ENCODE measurements around the gene ZBTB20. TPM values are rescaled to one million over a fixed set of nuclear protein-coding genes. Genes with fewer than 3 reads are reported as not detected.
A peak's percentile ranks its signal among the peaks of the same experiment; 100 is the strongest.

The ZBTB20 gene
- total and polyA plus RNA-seq, 4 donors, result 0.88 to 83.2 (median 20.4) TPM

GRCh38 chr3:114411811-114412803 is 735.0 kb downstream of the ZBTB20 start (continued):
- TF ChIP-seq RXRA (IDR thresholded peaks at IDR 0.05) (peak in 1 of 2 donors; percentile 79), ZBTB33 (IDR thresholded peaks at IDR 0.05) (no peak), YY1 (IDR thresholded peaks at IDR 0.05) (peak; percentile 44), GABPA (IDR thresholded peaks at IDR 0.05 in 1 of 2, conservative IDR thresholded peaks at IDR 0.05 in 1 of 2) (no peak)
- TF ChIP-seq, protein P1, sequence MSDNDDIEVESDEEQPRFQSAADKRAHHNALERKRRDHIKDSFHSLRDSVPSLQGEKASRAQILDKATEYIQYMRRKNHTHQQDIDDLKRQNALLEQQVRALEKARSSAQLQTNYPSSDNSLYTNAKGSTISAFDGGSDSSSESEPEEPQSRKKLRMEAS (IDR thresholded peaks at IDR 0.05), result peak; percentile 23

DNA sequence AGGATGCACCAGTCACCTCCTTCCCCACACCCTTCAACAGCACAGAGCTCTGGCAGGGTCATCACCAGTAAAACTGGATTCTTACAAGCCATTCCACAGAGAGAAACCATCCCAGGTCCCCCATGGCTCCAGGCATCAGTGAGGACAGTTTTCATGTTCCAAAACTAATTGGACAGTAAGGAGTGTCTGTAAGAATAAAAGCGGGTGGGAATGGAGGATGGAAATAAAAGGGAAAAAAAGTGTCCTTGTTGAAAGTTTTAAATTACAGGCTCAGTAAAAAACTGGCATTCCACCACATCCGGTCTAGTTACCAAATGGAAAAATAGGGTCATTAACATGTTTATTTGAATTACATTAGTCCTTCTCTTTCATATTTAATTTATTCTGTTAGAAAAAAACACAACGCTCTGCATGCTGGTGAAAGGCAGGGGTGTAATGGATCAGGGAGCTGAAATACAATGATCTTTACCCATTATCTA is 735.9 kb downstream of the ZBTB20 start:
- 88% methylated on average over 3 of the region's 3 CpGs for WGBS
- peak; percentile 66 to 73 for TF ChIP-seq JUND (IDR thresholded peaks at IDR 0.05)
- no peak for TF ChIP-seq REST (IDR thresholded peaks at IDR 0.05)
- no peak for TF ChIP-seq GABPA (IDR thresholded peaks at IDR 0.05 in 1 of 2, conservative IDR thresholded peaks at IDR 0.05 in 1 of 2)
- TF ChIP-seq ATF3 (IDR thresholded peaks at IDR 0.05), result peak; percentile 17
- H3K4me3 ChIP-seq (ENCODE audit: low read depth in 1 of 3, low read length in 3 of 3), result no peak overlapping the region
- no peak for DNase-seq (ENCODE audit: low spot score)
- H3K9me3 ChIP-seq (ENCODE audit: control insufficient read depth in 4 of 4, low read length in 3 of 4), result no peaks in the 10 kb centered on the region
- H3K36me3 ChIP-seq (ENCODE audit: control insufficient read depth in 4 of 4, insufficient read depth in 3 of 4, low read depth in 1 of 4, low read length in 3 of 4), result no peaks in the 10 kb centered on the region
- H3K9ac ChIP-seq (ENCODE audit: low read depth in 1 of 2, low read length in 2 of 2), result no peak overlapping the region
- no peaks in the 10 kb centered on the region for H3K27me3 ChIP-seq (ENCODE audit: control insufficient read depth in 4 of 4, insufficient read depth in 4 of 4, low read length in 3 of 4)
- H3K27ac ChIP-seq (ENCODE audit: low read depth in 1 of 2, low read length in 2 of 2), result peak overlapping the region; percentile 33 to 56
- H3K4me1 ChIP-seq (ENCODE audit: control insufficient read depth in 4 of 4, insufficient read depth in 4 of 4, low read length in 3 of 4), result peaks cover 11 to 42% (median 25%) of the 10 kb centered on the region in 4 donors

DNA sequence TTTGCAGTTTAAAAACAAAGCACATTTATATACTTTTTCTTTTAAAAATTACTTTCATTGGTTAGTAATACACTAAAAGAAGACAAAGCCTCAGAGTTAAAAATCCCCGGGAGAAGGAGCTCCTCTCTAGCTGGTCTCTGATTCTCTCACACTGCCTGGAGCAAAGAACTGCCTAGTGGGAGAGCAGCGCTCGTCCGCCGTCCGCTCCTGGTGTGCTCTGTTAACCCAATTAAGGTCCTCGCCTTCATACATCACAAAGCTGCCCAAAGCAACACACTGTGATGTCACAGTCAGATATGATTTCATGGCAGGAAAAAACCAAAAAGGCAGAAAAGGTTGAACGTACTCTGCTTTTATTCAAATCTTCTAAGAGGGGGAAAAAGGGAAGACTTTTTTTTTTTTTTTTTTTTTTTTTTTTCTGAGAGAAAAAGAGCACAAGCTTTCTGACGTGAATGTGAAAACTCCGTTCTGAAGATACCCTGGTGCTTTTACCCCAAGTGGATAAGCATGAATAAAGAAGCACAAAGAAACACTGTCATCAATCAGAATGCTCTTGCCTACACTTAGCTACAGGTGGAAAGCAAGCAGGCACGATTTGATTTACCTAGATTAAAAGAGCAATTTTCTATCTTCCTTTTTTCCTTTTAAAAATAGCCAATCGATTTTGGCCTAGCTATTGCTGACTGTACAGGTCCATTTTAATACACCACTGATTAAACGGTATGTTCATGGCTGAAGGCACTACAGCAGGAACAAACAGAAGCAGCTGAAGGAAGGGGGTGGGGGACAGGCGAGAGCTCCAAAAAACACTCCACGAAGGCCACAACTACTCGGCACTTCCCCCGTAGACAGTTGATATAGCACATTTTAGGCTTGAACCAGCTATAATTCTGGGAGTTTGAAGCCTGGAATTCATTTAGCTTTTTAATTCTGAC is 738.1 kb downstream of the ZBTB20 start:
- no peak for DNase-seq (ENCODE audit: low spot score)
- no peaks in the 10 kb centered on the region for H3K36me3 ChIP-seq (ENCODE audit: control insufficient read depth in 4 of 4, insufficient read depth in 3 of 4, low read depth in 1 of 4, low read length in 3 of 4)
- no peaks in the 10 kb centered on the region for H3K9me3 ChIP-seq (ENCODE audit: control insufficient read depth in 4 of 4, low read length in 3 of 4)
- H3K9ac ChIP-seq (ENCODE audit: low read depth in 1 of 2, low read length in 2 of 2), result no peak overlapping the region
- WGBS, result 36% methylated on average over 17 of the region's 17 CpGs
- peaks cover 11 to 43% (median 25%) of the 10 kb centered on the region in 4 donors for H3K4me1 ChIP-seq (ENCODE audit: control insufficient read depth in 4 of 4, insufficient read depth in 4 of 4, low read length in 3 of 4)
- no peaks in the 10 kb centered on the region for H3K27me3 ChIP-seq (ENCODE audit: control insufficient read depth in 4 of 4, insufficient read depth in 4 of 4, low read length in 3 of 4)
- no peak for TF ChIP-seq RXRA (IDR thresholded peaks at IDR 0.05)
- no peak for TF ChIP-seq HNF4G (IDR thresholded peaks at IDR 0.05)
- TF ChIP-seq FOXA2 (IDR thresholded peaks at IDR 0.05), result no peak
- TF ChIP-seq YY1 (IDR thresholded peaks at IDR 0.05), result no peak
- no peak for TF ChIP-seq ZBTB33 (IDR thresholded peaks at IDR 0.05)
- no peak overlapping the region for H3K4me3 ChIP-seq (ENCODE audit: low read depth in 1 of 3, low read length in 3 of 3)
- peak overlapping the region in 1 of 2 donors; percentile 3 for H3K27ac ChIP-seq (ENCODE audit: low read depth in 1 of 2, low read length in 2 of 2)

Measured in liver (tissue), 9 donors.